OCI-LY7 (cell line): ENCODE measurements around the gene NSG1.

Experiments
- CTCF ChIP-seq: fragments of 200-600 bp; sonication (generic); conservative IDR thresholded peaks from 2 replicates; pipeline ENCODE4 v1.5.1; 2014; ENCODE audit warnings: mild to moderate bottlenecking, antibody characterized with exemption, low read length, moderate library complexity, mixed read lengths
- EZH2phosphoT487 ChIP-seq: fragments of 200-600 bp; sonication (generic); IDR thresholded peaks from 2 replicates; pipeline ENCODE4 v1.6.1; 2018; ENCODE audit warnings: low read depth, borderline replicate concordance, mild to moderate bottlenecking, mixed run types, antibody characterized with exemption, low read length, moderate library complexity, mixed read lengths

- no peak for TF ChIP-seq CTCF
- no peak for TF ChIP-seq EZH2phosphoT487
Observed at GRCh38 chr4:4386736-4387392, at the start of gene NSG1.
